ENCODE measurements around the gene NRIP1. TPM values are rescaled to one million over a fixed set of nuclear protein-coding genes. Genes with fewer than 3 reads are reported as not detected.
"Not testable (repeated sequence)": the region's sequence is repeated elsewhere in the genome, so short reads cannot be mapped to it uniquely, and the experiment has no call there.

Gene NRIP1
- total RNA-seq, 4 donors from 2014 or later = 35.7 to 63.7 (median 41.0) TPM

DNA sequence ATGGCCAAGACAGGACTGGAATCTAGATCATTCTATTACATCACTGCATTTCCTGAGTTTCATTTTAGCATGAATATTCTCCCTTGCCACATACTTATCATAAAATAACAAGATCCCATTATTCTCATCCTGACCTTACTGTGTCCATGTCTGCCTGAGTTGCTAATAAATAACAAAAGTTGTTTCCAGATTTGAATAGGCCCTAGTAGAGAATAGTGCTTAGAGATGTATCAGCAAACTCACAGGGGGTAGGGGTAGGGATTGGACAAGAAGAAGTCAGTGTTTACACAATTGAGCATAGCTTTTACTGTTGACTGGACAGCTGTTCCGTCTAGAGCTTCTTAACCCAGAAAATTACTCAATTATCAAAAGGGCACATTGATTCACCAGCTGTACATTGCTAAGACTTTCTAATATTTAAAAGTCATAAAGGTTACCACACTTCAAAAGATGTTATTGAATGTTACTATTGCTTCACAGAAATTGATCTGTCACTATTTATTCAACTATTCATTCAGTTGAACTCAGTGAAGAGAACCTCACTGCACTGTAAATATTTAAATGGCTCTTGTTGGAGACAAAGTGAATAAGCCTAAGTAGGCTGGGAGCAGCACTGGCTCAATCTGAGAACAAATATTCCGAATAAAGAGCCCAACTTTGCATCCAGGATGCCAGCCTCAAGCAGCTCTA, 121.9 kb downstream of the NRIP1 start:
- Histone ChIP-seq H3K27ac (no peak overlapping the region), H3K4me3 (no peak overlapping the region), H3K4me1 (no peaks in the 10 kb centered on the region), H3K9me3 (no peaks in the 10 kb centered on the region), H3K36me3 (no peaks in the 10 kb centered on the region), H3K27me3 (no peaks in the 10 kb centered on the region)
- no peak for ATAC-seq
- TF ChIP-seq POLR2A (IDR thresholded peaks at IDR 0.05) = no peak
- TF ChIP-seq, protein P1, sequence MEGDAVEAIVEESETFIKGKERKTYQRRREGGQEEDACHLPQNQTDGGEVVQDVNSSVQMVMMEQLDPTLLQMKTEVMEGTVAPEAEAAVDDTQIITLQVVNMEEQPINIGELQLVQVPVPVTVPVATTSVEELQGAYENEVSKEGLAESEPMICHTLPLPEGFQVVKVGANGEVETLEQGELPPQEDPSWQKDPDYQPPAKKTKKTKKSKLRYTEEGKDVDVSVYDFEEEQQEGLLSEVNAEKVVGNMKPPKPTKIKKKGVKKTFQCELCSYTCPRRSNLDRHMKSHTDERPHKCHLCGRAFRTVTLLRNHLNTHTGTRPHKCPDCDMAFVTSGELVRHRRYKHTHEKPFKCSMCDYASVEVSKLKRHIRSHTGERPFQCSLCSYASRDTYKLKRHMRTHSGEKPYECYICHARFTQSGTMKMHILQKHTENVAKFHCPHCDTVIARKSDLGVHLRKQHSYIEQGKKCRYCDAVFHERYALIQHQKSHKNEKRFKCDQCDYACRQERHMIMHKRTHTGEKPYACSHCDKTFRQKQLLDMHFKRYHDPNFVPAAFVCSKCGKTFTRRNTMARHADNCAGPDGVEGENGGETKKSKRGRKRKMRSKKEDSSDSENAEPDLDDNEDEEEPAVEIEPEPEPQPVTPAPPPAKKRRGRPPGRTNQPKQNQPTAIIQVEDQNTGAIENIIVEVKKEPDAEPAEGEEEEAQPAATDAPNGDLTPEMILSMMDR (IDR thresholded peaks at IDR 0.05 in 4 of 5, conservative IDR thresholded peaks at IDR 0.05 in 1 of 5) = no peak
- intact Hi-C loops (cut with DNase I; ENCODE audit: low total_unique reads) (no loop called here), in situ Hi-C loops (cut with MboI; ENCODE audit: low sequenced_read_pairs in 4 of 4) (no loop called here)
- no peak for DNase-seq

DNA sequence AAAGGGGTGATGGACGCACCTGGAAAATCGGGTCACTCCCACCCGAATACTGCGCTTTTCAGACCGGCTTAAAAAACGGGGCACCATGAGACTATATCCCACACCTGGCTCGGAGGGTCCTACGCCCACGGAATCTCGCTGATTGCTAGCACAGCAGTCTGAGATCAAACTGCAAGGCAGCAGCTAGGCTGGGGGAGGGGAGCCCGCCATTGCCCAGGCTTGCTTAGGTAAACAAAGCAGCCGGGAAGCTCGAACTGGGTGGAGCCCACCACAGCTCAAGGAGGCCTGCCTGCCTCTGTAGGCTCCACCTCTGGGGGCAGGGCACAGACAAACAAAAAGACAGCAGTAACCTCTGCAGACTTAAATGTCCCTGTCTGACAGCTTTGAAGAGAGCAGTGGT, 137.5 kb downstream of the NRIP1 start:
- H3K9me3 ChIP-seq; intact Hi-C loops (cut with DNase I; ENCODE audit: low total_unique reads); ATAC-seq; in situ Hi-C loops (cut with MboI; ENCODE audit: low sequenced_read_pairs in 4 of 4); H3K4me1 ChIP-seq; H3K27ac ChIP-seq; DNase-seq; H3K36me3 ChIP-seq; H3K27me3 ChIP-seq; H3K4me3 ChIP-seq: not testable (repeated sequence)

DNA sequence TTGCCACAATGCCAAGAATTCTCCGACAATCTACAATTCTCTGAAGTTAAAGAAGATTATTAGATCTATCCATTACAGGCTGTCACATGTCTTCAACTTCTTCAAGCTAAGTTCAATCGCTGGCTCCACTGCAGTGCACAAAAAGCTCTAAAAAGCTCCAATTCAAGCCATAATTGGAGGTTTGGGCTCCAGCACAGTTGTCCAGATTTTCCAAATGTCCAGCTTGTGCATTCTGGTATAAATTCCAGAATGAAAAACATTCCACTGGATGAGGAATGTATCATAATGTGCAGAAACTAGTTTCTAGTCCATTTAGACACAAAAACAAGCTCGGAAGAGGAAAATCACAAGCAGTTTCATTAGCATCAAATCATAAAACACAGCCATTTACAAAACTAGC, 138.6 kb downstream of the NRIP1 start:
- H3K4me1 ChIP-seq = no peaks in the 10 kb centered on the region
- intact Hi-C loops (cut with DNase I; ENCODE audit: low total_unique reads) = no loop called here
- in situ Hi-C loops (cut with MboI; ENCODE audit: low sequenced_read_pairs in 4 of 4) = no loop called here
- H3K27me3 ChIP-seq = no peaks in the 10 kb centered on the region
- no peak for DNase-seq
- TF ChIP-seq, protein P1 (IDR thresholded peaks at IDR 0.05 in 4 of 5, conservative IDR thresholded peaks at IDR 0.05 in 1 of 5) = no peak
- TF ChIP-seq POLR2A (IDR thresholded peaks at IDR 0.05) = no peak
- no peaks in the 10 kb centered on the region for H3K9me3 ChIP-seq
- no peak overlapping the region for H3K27ac ChIP-seq
- no peak for ATAC-seq
- no peaks in the 10 kb centered on the region for H3K36me3 ChIP-seq
- no peak overlapping the region for H3K4me3 ChIP-seq

DNA sequence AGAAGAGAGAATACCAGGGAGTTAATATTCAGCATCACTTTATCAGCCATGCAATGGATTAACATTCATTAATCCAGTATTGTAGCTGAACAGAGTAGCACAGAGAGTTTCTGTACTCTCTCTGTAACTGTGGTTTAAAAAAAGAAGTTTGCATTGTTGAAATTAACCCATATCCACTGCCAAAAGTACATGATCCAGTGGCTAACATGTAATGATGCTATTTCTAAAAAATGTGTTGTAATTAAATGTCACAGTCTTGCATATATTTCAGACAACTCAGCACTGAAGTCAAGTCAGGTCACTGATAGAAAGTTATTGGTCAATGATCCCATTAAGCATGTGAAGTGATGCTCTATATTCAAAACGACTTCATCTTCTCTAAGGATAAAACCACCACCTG, 141.3 kb downstream of the NRIP1 start:
- ATAC-seq = no peak
- intact Hi-C loops (cut with DNase I; ENCODE audit: low total_unique reads) = no loop called here
- TF ChIP-seq, protein P1 (IDR thresholded peaks at IDR 0.05 in 4 of 5, conservative IDR thresholded peaks at IDR 0.05 in 1 of 5) = no peak
- no peak for TF ChIP-seq POLR2A (IDR thresholded peaks at IDR 0.05)
- H3K4me3 ChIP-seq = no peak overlapping the region
- in situ Hi-C loops (cut with MboI; ENCODE audit: low sequenced_read_pairs in 4 of 4) = no loop called here
- H3K36me3 ChIP-seq = no peaks in the 10 kb centered on the region
- no peak overlapping the region for H3K27ac ChIP-seq
- H3K4me1 ChIP-seq = peaks cover 0 to 2% of the 10 kb centered on the region in 2 donors
- no peaks in the 10 kb centered on the region for H3K9me3 ChIP-seq
- no peak for DNase-seq
- no peaks in the 10 kb centered on the region for H3K27me3 ChIP-seq

DNA sequence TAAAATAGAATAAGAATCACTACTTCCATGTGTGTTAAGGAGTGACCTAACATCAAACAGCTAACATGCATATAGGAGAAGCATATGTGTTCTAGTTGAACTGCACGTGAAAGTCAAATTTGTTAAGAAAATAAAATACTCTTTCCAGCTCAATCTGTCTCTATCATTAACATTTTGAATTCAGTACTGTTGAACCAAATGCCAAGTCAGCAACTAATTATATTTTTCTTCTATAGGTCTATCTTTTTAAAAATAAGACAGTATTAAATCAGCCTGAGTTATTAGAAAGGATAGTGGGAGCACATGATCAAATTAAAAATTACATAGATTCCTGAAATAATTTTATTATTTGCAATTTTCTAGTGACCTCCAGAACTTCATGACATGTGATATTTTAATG, 141.8 kb downstream of the NRIP1 start:
- H3K27me3 ChIP-seq = no peaks in the 10 kb centered on the region
- no peaks in the 10 kb centered on the region for H3K36me3 ChIP-seq
- in situ Hi-C loops (cut with MboI; ENCODE audit: low sequenced_read_pairs in 4 of 4) = no loop called here
- TF ChIP-seq, protein P1 (IDR thresholded peaks at IDR 0.05 in 4 of 5, conservative IDR thresholded peaks at IDR 0.05 in 1 of 5) = no peak
- TF ChIP-seq POLR2A (IDR thresholded peaks at IDR 0.05) = no peak
- ATAC-seq (no peak), DNase-seq (no peak)
- H3K4me3 ChIP-seq = no peak overlapping the region
- no peaks in the 10 kb centered on the region for H3K9me3 ChIP-seq
- intact Hi-C loops (cut with DNase I; ENCODE audit: low total_unique reads) = no loop called here
- no peak overlapping the region for H3K27ac ChIP-seq
- peaks cover 0 to 4% of the 10 kb centered on the region in 2 donors for H3K4me1 ChIP-seq

Data from gastrocnemius medialis (tissue), 4 donors.